DMS53 (cell line): ENCODE results near the gene CARD19.
A peak's percentile ranks its signal among the peaks of the same experiment; 100 is the strongest.

Source experiments
- DNase-seq: peaks from one replicate; lab custom pipeline; 2025; lab: John Stamatoyannopoulos, UW

CARD19 gene

DNA sequence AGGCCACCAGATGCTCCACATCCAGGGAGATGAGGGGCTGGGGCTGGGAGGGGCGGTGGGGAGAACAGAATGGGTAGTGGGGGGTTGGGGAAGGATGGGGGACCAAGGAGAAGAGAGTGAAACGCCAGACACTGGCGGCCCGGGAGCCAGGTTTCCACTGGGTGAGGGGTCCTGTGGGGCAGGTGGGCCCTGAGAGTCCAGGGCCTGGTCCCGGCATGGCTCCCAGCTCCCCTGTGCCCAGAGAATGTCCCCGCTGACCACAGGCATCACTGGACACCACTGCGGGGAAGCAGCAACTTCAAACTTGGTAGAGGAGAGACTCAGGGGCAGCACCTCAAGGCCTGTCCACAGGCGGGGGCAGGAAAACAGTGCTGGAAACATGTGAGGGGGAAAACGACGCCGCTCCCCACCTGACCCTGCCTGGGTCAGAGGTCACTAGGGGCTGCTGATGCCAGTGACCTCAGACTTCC, 24.9 kb downstream of the CARD19 start:
- DNase-seq: no peak

DNA sequence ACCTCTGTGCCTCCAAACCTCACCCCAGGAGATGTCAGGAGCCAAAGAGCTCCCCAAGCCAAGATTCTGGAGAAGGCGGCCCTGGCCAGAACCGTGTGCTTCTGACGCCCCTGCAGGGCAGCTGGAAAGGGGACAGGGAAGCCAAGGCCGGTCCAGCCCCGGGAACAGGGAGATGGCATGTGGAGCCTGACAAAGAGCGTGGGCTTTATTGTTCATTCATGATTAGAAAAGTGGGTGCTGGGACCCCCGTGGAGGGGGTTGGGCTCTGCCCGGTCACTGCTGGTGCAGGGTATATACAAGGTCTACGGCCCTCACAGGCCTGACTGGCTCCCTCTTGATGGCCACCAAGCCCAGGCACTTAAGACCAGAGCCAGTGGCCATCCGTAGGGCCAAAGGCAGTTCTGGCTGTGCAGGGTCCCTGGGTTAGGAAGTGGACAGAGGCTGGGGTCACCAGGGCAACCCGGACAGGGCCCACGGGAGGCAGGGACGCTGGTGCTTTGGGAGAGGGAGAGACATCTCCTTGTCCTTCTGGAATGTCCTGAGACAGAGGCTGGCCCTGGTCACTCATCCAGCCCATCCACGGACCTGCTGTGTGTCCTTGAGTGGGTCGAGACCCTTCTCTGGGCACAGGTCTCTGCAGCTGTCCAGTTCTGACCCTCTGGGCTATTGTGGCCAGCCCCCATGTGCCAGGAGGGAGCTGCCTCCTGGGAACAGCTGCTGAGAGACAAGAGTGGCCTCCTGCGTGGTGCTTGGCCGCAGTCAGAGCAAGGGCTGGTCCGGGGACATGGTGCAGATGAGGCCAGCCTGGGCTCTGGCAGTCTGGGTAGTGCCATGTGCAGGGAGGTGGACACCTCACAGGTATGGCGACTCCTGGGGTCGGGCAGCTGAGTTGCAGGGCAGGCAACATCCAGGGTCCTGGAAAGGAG, 25.6 kb downstream of the CARD19 start:
- no peak for DNase-seq

DNA sequence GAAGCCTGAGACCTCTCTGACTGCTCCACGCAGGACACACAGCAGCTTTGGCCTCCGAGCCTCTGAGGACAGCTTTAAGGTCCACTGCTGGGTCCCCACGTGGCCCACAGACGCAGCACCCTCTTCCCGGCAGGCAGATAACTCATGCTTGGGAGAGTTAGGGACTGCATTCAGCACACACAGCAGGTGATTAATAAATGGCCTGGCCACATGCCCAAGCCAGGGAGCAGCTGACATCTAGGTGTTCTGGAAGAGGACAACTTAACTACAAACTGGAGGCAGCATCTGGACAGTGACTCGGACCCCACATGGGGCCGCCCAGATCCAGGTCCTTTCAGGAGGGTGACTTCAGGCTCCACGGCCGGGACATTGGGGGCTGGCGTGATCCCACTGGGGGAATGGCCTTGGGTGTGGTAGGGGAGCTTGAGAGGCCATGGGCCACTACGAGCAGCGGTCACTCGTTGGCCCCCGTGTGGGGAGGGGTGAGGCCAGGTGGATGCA, 26.8 kb downstream of the CARD19 start:
- DNase-seq: no peak

DNA sequence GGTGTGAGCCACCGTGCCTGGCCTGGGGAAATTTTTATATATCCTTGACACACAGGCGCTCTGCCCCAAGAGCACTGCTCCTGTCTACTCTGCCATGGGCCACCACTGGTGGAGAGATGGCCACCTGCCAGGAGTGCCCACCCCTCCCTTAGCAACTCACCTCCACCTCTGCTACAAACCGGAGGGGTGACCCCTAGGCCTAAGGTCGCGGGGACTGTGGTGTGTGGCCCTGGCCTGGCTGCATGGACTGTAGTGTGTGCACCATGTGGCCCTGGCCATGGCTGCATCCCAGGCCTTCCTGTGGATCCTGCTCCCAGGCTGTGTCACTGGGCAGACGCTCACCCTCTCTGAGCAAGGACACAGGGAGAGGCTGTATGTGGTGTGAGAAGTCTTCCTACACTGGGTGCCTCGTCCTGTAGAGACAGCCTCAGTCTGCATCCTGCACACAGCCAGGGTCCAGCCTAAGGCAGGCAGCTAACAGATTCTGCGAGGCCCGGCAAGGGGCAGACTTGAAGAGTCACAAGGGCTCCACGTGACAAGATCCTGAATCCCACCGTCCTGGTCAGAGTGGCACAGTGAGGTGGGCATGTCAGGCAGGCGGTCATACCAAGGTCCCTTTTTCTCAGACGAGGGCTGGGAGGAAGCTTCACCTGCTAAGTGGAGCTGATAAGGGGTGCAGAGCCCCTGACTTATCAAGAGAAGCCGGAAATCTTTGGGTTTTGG, 27.7 kb downstream of the CARD19 start:
- DNase-seq: no peak

DNA sequence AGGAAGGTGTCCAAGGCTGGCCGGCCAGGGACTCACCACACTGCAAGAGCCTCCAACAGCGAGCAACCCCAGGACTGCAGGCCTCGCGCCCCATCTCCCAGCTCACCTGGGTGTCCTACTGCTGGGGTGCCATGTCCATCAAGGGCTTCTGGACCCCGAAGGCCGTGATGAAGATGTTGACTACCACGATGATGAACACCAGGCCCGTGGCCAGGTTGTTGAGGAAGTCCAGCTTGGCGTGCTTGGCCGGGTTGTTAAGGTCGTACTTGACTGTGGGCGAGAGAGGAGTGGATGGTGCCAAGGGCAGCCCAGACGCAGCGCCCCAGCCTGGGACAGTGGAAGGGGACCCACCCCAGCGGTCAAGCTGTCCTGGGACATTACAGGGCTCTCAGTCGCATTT, 28.8 kb downstream of the CARD19 start:
- DNase-seq: no peak

DNA sequence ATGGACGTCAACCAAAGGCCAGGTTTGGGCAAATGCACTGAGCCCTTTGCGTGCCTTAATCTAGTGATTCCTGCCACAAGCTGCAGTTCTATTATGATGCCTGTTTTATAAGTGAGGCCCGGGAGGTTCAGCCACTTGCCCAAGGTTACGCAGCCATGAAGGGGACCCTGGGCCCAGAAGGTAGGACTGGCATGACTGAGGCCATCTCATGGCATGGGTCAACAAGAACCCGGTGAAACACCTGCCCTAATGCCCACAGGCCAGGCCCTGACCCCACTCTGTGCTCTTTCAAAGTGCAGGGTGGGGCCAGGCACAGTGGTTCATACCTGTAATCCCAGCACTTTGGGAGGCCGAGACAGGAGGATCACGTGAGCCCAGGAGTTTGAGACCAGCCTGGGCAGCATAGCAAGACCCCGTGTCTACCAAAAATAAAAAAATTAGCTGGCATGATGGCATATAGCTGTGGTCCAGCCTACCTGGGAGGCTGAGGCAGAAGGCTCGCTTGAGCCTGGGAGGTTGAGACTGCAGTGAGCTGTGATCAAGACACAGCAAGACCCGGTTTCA, 29.4 kb downstream of the CARD19 start:
- DNase-seq: no peak

DNA sequence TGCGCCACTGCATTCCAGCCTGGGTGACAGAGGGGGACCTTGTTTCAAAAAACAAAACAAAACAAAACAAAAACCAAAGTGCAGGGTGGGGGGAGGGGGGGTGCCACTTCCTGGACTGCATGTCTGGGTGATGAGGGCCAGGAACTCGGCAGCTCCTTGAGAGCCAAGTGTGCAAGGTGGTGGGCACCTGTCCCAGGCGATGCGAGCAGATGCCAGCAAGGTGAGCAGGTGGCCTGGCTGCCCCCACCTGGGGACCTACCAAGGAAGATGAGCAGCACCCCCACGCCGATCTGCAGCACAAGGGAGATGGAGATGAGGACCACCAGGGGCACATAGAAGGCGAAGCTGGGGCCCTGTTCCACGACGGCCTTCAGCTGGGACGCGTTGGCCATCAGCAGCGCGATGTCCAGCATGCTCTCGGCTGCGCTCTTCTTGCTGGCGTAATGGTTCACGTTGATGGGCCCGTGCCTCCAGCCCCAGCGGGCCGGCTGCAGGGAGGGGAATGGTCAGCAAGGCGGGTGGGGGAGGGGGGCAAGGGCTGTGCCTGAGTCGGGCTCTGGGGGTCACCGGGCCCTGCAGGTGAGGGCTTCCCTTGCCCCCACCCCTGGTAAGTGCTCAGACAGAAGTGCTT, 30.2 kb downstream of the CARD19 start:
- no peak for DNase-seq

DNA sequence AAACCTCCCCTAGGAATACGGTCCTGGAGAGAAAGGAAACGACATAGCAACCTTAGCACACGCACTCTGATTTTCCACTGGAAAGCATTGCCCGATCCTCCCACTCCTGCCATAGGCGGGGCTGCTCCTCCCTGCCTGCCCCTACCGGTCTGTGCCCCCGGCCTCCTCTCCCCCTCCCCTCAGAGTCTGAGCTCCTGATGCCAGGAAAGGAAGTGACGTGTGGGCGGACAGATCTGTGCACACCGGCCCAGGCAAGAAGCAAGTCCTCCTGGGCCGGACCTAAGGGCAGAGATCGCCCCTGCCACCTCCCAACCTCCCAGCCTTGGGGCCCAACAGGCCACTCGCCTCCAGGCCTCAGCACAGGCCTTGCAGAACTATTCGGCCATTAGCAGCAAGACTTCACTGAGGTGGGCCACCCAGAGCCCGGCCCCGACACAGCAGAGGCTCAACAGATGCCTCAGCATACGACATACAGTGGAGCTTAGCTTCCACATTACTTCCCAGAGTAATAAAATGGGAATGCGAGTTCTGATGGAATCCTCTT, 30.9 kb downstream of the CARD19 start:
- DNase-seq: no peak

DNA sequence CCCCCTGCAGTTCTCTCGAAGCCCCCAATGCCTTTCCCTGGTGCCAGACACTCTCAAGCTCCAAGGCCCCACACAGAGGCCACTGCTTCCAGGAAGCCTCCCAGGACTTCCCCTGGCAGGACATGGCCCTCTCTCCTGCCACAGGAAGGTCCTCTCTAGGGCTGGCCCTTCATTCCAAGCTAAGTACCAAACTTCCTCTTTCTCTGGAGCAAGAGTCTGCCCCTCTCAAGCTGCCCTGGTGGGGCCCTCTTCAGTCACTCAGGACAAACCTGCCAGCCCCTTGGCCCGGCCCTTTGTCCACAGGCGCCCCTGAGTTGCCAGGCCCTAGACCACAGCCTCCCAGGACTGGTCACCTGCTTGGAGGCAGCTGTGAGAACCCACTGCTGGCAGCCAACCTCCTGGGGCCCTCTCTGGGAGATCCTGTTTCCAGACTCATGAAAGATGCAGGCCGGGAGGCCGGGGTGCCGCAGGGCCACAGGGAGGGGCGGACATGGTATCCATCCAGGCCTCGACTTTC, 31.4 kb downstream of the CARD19 start:
- no peak for DNase-seq

DNA sequence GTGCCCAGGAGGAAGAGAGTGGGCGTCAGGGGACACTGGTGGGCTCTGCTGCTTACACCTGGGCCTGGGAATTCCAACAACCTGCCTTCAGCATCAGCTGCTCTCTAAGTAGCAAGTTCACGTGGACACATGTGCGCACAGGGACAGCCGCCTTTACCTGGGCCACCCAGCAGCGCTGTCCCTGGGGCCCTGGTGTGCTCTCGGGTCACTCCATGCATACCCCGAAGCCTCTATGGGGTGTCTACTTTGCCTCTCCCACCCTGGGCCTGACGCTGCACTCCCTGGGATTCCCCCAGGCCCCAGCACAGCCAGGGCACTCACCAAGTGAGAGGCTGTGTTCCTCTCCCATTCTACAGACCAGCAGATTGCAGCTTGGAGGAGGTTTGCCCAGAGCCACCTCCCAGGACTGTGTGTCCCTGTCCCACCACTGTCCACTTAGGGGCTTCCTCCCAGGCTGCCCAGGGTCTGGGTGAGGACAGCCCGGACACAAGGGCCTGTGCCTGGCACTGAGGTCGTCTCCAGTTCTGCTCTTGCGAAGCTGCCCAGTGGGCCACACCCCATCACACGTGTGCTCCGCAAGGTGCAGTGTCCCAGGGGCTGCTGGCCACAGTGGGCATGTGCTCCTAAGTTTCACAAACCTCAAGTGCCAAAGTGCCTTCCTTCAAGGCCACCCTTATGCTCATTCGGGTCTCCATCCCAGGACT, 32.1 kb downstream of the CARD19 start:
- DNase-seq: no peak

DNA sequence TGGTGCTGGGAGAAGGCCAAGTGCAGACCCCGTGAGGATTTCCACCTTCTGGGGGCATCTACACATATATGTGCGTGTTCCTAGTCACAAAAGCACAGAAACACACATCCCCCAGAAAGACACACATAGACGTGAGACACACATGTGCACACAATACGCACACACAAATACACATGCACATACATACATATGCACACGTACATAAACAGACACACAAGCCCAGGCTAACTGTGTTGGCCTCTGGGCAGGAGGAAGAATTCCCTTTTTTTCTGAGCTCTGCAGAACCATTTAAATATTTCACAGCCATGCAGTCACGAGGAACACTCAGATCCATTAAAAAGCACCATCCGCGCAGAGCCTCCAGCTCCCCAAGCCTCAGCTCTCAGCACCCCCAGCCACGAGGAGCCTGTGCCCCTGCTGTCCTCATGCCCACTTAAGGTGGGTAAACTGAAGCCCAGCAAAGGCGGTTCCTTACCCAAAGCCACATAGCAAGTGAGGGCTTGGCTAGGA, 32.8 kb downstream of the CARD19 start:
- no peak for DNase-seq

DNA sequence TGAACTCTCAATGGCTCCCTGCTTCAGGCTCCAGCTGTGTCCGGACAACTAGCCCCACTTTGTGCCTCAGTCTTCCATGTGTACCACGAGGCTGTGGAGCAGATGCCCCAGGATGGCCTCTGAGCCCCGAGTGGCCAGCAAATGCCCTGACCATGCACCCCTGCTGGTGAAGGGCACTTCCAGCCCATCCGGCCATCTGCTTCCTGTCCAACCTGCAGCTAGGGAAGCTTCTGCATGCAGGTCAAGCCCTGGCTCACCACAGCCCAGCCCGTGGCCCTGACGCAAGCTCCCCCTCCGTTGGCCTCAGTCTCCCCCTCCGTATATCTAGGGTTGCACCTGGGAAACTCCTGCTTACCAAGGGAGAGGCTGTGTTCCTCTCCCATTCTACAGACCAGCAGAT, 33.3 kb downstream of the CARD19 start:
- no peak for DNase-seq

DNA sequence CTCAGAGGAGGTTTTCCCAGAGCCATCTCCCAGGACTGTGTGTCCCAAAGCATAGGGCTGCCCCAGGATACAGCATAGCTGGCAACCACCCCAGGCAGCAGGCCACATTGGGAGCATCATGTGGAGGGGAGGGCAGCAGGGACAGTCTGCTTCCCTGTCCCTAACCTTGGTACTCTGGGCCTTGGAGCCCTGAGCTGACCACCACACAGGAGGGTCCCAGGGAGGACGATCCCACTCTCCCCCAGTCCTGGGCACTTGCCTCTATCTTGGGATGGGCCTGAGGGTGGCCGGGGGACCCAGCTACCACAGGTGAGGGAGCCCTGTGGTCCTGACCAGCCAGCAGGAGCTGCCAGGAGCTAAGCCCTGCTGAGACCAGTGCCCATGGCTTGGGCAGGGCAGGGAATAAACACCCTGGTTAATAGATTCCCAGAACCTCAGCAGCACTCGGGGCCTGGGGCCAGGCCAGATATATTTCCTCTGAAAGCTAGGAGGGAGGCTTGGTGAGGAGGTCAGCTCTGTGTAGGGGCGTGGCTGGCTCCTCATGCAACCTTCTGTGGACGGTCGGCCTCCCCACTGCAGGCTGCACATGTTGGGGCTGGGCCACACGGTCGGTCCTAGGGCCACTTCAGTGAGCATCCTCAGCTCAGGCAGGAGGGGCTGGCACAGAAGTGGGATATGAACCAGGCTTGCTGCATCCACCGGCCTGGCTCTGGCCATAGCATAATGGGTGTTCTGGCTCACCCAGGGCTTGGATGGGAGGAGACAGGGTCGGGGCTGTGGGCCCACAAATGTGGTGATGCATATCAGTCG, 33.9 kb downstream of the CARD19 start:
- no peak for DNase-seq

DNA sequence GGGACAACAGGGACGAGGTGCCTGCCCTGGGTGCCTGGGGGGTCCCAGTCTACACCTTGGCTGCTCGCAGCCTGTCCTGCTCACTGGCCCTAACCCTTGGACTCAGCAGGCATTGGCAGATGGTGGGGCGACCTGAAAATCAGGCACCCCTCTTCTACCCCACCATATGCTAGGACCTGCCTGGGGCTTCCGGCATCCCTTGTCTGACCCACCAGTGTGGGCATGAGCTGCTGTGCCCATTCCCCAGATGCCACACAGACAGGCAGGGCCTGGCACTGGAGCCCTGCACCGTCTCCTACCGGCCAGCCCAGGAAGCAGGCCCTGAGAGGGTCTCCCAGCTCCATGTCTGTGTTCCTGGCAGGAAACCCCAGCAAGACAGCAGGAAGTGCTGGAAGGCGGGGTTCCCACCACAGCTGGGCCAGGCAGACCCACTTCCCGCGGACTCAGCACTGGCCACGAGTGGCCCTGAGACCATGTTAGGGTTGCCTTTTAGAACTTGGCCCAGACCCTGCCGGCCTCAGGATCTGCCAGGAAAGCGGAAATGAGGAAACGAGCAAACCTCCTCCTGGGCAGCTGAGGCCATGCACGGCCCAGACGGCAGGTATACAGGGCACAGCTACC, 35.0 kb downstream of the CARD19 start:
- no peak for DNase-seq

DNA sequence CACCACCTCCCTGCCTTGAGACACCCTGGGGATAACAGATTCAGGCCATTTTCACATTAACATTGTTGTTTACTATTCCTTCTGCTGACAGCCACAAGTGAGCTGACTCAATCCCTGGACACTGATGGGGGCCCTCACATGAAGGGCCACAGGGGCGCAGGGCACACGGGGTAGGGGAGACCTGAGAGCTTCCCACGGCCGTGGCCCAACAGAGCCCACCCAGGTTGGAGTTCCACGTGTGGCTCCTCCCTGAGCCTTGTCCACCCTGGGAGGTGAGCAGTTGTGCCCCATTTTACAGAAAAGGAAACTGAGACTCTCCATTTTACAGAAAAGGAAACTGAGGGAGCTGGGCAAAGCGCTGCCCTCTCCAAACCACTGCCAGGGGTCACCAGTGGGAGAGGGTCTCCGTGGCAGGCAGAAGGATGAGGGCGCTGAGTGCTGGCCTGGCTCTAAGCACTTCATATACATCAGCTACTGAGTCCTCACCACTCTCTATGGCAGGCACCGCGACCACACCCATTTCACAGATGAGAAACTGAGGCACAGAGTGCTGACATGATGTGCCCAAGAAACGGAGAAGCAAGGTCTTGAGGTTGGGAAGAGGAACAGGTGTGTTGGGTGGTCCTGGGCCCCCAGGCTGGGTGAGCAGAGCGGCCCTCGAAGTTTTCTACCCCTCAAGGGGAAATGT, 35.7 kb downstream of the CARD19 start:
- no peak for DNase-seq

DNA sequence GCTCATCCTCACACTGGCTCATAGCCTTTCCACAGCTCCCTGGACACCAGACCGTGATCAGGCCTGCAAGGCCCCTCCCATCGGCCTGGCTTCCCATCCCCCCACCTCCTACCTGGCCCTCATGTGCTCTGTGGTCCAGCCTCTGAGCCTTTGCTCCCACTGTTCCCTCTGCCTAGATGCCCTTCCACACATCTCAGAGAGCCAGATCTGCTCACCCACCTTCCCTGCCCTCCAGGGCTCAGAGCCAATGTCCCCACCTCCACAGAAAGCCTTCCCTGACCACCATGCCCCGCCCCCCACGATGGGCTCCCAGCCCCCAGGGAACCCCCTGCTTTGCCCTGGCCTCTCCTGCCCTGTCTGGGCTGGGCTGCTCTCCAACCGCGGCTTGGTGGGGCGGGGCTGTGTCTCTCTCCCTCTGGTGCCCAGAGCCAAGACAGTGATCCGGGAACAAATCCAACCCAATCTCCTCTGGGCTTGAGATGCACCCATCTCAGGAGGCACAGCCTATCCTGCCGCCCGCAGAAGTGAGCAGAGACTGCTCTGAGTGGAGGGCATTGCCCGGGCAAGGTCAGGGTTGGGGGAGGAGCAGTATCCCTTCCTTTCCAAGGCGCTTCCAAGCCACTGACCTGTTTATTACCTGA, 36.4 kb downstream of the CARD19 start:
- DNase-seq: peak; percentile 16

DNA sequence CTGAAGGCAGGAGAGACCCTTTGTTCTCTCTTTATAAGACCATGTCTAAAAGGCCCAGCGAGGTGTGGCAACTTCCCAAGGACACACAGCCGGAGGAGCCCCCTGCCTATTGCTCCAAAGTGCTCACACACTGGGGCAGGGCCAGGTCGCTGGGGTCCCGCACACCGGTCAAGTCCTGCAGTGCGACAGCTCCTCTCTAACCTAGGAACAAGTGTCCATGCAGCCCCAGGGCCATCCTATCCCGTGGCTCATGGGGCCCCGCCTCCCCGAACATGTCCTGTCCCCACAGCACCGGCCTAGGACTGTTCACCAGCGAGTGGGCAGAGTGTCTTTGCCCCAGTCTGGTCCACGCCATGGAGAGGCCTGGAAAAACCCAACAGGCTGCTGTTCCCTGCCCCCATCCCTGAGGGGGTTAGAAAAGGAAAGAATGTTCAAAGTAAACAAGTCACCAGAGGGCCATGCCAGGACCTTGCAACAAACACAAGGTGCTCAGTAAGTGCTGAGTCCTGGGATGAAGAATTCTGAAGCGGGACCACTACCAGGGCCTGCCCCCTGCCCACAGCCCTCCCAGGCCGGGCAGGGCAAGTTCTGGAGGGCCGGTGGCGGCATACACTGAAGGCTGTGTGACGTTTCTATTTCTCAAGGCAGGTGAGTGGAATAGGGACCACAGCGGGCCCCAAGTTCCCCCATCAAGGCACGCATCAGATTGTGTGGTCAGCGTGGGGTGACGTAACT, 37.1 kb downstream of the CARD19 start:
- DNase-seq: peak; percentile 40

DNA sequence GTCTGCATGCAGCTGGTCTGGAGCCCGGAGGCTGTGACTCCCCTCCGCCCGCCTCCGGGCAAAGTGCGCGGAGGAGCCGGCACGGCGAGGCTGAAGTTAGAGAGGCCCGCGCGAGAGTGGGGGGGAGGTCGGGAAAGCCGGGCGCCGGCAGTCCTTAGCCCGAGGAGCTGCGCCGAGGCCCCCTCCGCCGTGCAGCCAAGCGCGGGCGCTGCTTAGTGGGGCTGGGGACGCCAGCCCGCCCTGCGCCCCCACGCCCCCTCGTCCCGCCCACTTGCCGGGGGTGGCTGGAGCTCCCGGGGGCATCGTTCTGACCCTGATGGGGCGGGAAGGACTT, 37.6 kb downstream of the CARD19 start:
- DNase-seq: peak; percentile 82
